ENCODE results near the gene SH2D5.
"Not testable (repeated sequence)": the region's sequence is repeated elsewhere in the genome, so short reads cannot be mapped to it uniquely, and the experiment has no call there.

SH2D5 gene

GRCh38 chr1:20696397-20697333, 35.8 kb downstream of the SH2D5 start:
- DNase-seq (ENCODE audit: low read depth, low spot score): peak; percentile 97

GRCh38 chr1:20695515-20695914, 37.0 kb downstream of the SH2D5 start:
- DNase-seq (ENCODE audit: low read depth, low spot score): no peak

GRCh38 chr1:20693623-20694022, 38.9 kb downstream of the SH2D5 start:
- DNase-seq (ENCODE audit: low read depth, low spot score): no peak

GRCh38 chr1:20691872-20692271, 40.6 kb downstream of the SH2D5 start:
- no peak for DNase-seq (ENCODE audit: low read depth, low spot score)

GRCh38 chr1:20689645-20690056, 42.9 kb downstream of the SH2D5 start:
- DNase-seq (ENCODE audit: low read depth, low spot score): no peak

- no peak for DNase-seq (ENCODE audit: low read depth, low spot score)
Observed at GRCh38 chr1:20686883-20687725, 45.4 kb downstream of the SH2D5 start.

GRCh38 chr1:20685741-20686140, 46.8 kb downstream of the SH2D5 start:
- DNase-seq (ENCODE audit: low read depth, low spot score): no peak

GRCh38 chr1:20685099-20685662, 47.3 kb downstream of the SH2D5 start:
- DNase-seq (ENCODE audit: low read depth, low spot score): no peak

- DNase-seq (ENCODE audit: low read depth, low spot score): no peak
Observed at GRCh38 chr1:20684651-20685050, 47.9 kb downstream of the SH2D5 start.

GRCh38 chr1:20684050-20684620, 48.4 kb downstream of the SH2D5 start:
- no peak for DNase-seq (ENCODE audit: low read depth, low spot score)

GRCh38 chr1:20683614-20684013, 48.9 kb downstream of the SH2D5 start:
- no peak for DNase-seq (ENCODE audit: low read depth, low spot score)

- DNase-seq (ENCODE audit: low read depth, low spot score): no peak
Observed at GRCh38 chr1:20682571-20683236, 49.8 kb downstream of the SH2D5 start.

GRCh38 chr1:20681999-20682398, 50.5 kb downstream of the SH2D5 start:
- DNase-seq (ENCODE audit: low read depth, low spot score): no peak

- DNase-seq (ENCODE audit: low read depth, low spot score): no peak
Observed at GRCh38 chr1:20680269-20680668, 52.2 kb downstream of the SH2D5 start.

GRCh38 chr1:20678599-20678998, 53.9 kb downstream of the SH2D5 start:
- no peak for DNase-seq (ENCODE audit: low read depth, low spot score)

GRCh38 chr1:20673626-20674025, 58.9 kb downstream of the SH2D5 start:
- DNase-seq (ENCODE audit: low read depth, low spot score): not testable (repeated sequence)

GRCh38 chr1:20672265-20672632, 60.3 kb downstream of the SH2D5 start:
- no peak for DNase-seq (ENCODE audit: low read depth, low spot score)

- no peak for DNase-seq (ENCODE audit: low read depth, low spot score)
Observed at GRCh38 chr1:20670936-20671335, 61.6 kb downstream of the SH2D5 start.

All from ELF-1 (cell line).